GM18858 (cell line): ENCODE results near the gene DACH1.
"Not testable (repeated sequence)": the region's sequence is repeated elsewhere in the genome, so short reads cannot be mapped to it uniquely, and the experiment has no call there.

Experiments used
- ATAC-seq: cut with Tn5 transposase; IDR thresholded peaks from one replicate; pipeline ENCODE4 v1.9.1; 2021; ENCODE audit not compliant: unreplicated experiment

DACH1 gene

DNA sequence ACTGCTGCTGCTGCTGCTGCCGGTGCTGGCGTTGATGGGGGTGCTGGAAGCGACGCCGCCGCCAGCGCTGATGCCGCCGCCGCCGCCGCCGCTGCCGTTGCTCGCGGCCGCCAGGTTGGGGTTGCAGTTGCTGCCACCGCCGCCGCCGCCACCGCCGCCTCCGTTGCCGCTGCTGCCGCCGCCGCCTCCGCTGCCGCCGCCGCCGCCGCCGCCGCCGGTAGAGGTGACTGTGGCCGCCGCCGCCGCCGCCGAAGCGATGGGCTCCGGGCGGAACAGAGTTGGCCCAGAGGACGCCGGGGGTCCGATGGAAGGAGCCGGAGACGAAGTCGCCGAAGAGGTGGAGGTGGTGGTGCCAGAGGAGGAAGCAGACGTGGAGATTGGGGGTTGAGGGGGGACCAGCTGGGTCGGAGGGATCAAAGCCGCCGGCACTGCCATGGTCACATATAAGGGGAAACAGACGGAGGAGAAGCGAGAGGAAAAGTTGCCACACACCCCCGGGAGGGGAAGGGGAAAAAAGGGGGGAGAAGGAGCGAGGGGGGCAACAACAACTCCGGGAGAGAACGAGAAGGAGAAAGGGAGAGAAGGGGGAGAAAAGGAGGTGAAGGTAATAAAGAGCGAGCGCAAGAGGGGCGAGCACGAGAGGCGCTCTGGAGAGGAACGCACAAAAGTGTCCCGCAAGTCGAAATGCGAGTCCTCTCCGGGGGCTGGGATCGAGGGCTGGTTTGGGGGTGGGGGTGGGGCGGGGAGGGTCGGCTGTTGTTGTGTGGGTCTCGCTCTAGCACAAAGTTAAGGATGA lies 471 bp downstream of the DACH1 start:
- ATAC-seq: no peak

DNA sequence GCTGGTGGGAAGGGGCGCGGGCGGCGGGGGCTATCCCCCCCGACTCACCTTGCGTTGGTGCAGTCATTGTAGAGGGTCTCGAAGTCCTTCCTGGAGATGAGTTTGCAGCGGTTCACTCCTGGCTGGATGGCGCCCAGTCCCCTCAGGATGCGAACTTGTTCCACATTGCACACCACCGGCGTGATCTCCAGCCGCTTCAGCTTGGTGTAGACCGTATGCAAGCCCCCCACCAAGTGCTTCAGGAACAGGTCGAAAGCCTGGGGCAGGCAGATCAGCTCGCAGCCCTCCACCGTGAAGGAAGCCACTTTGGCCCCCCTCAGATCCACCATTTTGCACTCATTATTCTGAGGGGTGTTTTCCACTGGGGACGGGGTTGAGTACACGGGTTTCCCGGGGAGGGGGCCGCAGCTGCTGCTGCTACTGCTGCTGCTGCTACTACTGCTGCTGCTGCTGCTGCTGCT lies 1.1 kb downstream of the DACH1 start:
- no peak for ATAC-seq

DNA sequence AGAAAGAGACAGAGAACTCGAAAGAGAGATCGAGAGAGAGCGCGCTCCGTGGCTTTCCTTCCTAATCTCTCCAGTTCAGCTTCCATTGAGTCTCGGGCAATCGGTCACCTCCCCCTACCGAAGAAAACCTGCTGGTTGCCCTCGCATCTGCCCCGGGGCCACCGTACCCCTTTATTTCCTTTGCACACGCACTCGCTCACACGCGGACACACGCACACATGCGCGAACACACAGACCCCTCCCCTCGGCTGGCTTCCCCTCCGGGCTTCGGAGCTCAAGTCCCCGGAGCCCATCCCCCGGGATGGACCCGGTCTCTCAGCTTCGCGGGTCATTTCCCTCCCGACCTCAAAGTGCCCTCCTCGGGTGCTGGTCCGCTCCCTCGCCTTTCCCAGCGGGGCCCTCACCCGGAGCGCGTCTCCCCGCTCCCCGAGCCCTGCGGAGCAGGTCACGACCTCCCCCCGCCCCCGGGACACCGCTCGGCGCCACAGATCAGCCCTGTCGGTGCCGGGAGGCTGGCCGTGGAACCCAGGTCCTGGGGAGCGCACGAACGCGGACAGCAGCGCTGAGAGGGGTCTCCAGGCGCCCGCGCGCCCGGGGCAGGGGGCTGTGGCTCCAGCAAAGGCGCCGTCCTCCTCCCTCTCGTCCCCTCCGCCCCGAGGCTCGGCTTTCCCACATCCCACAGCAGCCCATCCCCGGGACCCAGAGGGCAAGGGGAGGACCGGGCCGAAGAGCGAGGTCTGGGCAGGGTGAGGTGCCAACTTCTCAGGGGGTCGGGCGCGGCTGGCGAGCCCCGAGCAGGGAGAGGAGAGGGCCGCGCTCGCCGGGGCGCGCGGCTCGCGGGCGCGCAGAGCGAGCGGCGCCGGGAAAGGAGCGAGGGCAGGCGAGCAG lies 1.8 kb downstream of the DACH1 start:
- ATAC-seq: no peak

DNA sequence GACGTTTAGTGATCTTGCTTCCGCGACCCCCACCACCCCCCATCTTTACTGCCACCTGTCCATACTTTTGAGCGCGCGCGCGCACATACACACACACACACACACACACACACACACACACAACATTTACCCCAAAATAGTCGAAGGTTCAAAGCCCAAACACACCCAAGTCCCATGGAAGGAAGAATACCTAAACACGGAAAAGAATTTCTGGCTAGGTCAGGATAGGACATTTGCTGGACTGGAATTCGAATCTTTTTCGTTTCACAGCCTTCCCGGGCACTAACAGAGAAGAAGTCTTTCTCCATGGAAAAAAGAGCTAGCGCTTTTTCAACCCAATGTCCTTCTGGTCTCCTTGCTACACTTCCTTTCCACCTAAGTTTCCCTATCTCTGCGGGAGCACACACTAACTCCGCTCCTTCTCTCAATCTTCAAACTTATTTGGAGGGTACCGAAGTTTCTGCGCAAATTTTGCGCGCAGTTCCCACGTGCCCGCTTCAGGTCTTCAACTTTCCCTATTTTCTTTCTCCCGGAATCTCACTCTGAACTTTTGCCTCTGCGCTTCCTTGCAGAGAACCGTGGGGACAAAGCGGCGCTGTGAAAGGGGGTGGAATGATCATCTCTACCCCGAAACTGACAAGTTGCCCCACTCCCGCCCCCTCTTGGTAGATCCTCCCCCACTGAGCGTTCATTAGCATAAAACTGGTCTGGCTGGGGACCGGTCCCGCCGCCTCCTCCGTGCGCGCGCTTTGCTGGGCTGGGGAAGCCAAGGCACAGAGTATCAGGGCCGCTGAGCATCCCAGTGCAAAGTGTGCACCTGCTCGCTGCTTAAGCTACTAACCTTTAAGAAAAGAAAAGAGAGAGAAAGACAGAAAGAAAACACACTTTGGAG lies 2.7 kb downstream of the DACH1 start:
- no peak for ATAC-seq

DNA sequence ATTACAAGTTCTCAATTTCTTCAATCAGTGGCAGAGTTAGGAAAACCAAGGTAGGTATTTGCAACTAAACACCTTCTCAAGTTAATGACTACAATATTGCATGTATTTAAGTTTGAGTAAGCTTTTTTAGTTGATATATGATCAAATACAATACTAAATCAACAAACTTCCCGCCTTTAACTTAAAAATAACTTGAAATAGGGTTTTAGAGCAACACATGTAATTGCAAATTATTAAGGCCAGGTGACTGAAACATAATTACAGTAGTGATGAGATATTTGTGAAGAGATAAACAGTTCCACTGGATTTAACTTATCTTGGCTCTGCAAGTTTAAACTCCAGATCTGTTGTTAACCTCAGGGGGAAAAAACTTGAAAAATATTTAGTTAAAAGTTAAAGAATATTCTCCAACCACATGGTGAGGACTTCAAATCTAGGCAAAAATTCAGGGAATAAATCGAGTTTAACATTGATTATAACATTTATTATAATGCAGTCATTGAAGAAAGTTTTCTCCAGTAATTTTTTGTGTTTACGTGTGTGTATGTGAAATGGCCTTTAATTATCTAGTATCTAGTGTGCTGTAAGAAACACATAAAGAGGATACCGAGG lies 3.6 kb downstream of the DACH1 start:
- ATAC-seq: no peak

DNA sequence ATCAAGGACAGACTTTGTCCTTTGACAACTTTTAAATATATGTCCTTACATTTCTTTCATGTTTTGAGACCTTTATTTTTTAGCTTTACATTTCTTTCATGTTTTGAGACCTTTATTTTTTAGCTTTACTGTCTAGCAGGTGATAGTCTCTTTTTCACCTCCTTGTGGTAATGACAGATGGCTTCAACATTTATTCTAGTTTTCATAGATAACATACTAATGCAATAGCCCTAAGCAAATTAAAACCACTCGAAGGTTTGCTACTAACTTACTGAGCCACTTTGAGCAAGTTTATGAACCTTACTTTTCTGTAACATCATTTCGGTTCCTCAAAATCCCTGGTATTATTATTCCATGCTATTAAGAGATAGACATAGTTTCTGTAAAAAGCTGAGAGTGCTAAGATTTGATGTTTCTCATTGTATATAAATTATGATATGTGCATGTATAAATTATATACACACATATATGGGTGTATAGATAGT lies 4.5 kb downstream of the DACH1 start:
- ATAC-seq: no peak

DNA sequence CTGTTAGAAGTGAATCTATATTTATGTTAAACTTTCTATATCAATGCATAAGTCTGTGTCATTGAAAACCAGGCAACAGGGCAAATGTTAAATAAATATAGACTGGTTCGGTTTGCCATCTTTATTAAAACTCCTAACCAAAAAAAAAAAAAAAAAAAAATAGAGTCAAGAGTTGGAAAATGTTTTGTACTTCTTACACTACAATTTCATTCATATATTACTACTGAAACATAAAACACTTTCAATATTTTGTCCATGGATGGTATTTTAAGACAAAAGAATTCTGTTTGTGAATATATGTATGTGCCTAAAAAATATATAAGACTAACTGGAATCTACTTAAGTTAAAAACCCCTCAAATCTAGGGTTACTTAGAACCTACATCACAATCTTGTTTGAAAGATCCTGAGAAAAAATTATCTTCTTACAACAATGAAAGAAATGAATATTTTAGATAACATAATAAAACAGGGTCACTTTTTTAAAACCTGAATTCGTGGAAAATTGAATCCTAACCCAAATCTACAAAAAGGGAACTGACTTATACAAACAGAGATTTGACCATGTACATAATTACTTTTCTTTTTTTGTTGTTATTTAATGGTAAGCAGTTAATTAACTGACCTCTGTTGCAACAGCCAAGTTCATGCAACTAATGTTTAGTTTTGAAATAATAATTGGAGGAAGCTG lies 5.1 kb downstream of the DACH1 start:
- ATAC-seq: no peak

DNA sequence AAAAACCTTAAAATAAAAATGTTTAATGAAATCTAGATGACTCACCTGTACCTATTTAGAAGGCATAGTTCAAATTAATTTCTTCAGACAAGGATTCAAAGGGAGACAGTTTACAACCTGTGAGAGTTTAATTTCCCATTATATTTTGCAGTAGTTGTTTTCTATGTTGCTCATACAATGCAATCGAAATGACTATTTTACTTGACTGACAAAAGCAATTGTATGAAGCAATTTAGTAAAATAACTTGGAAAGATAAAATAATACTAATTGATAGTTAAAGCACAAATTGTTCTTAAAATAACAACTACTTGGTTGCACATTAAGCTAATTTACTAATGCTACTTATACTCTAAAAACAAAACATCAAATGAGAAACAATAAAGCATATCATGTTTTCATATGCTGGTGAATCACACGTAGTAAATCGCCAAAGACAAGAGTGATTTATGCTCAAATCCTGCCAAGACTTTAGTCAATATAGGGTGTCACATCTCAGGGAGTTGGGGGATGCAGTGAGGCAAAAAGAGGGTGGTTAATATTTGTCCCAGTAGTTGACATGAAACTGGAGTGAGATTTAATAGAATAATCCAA lies 6.4 kb downstream of the DACH1 start:
- no peak for ATAC-seq

DNA sequence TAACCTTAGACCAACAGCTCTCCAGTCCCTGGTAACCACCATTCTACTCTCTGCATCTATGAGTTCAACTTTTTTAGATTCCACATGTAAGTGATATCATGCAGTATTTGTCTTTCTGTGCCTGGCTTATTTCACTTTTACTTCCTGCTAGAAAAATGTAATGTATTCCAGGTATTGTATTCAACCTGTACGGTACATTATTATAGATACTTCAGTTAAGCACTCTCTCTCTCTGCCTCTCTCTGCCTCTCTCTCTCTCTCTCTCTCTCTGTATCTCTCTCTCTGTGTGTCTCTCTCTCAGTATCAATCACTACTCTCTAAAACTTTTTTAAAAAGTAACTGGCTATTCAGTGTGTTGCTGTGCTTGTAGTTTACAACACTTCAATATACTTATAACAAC lies 8.4 kb downstream of the DACH1 start:
- ATAC-seq: no peak

DNA sequence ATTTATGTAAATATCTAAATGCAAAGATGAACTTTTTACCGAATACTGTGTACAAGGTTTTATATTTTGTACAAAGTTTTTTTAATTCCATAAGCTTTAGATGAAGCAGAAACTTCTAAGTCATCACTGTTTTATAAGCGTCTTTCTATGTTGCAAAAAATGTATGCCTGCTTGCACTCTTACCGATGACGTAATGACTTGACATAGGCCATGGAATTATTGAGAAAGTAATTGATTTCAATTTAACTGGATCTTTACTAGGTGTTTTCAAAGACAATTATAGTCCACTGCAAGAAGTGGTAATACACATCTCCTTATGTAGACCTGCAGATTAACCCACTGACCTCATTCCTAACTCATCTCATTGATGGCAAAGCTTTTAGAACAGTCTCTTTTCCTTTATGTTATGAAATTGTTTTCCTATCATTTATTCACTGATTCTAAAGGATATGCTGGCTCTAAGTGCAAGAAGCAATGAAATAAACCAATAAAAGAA lies 10.4 kb downstream of the DACH1 start:
- ATAC-seq: no peak

DNA sequence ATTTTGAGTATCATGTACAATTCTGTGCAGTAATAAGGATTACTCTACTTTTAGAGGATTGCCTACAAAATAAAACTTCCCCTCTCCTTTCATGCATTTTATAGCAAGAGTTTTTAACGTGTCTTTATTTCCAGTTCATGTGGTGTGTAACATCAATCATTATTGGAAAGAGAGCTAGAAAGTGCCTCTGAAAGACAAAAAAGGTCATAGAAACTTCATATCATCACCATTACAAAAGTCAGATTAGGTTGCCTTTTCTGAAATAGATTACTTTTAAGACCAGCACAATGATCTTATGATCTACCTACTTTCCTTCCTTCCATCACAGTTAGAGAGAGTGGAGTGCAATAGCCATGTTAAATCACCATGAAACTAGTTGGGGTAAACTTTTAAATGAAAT lies 12.6 kb downstream of the DACH1 start:
- no peak for ATAC-seq

DNA sequence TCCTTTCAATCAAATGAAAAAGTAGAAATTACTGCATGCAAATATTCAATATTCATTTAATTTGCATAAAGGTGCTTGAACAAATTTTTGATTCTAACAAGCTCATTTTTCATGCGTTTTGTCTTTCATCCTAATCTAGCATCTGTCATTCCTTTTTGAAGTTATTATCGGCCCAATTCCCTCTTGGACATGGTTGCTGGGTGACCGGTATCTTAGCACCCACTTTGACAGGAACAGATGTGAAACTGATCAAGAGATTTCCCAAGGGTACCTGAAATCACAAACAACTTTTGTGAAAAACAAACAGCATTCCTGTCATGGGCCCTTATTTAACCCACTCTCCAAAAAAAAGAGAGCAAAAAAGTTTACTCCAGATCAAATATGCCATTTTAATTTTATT lies 13.3 kb downstream of the DACH1 start:
- no peak for ATAC-seq

DNA sequence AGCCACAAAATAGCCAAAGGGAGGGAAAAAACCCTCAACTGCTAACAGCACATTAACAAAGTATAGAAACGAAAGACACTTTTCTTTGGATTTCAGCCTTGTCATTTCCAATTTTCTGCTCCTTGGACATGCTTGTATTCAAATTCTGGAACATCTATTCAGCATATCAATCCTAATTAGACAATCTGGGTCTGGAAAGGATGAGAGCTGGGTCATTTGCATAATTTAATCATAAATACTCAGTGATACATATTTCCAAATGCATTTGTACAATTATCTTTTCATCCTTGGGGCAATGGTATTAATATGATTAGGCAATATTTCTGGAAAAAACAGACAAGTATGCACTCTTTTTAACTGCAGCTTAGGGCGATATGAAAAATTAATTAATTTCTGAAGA lies 14.3 kb downstream of the DACH1 start:
- no peak for ATAC-seq

DNA sequence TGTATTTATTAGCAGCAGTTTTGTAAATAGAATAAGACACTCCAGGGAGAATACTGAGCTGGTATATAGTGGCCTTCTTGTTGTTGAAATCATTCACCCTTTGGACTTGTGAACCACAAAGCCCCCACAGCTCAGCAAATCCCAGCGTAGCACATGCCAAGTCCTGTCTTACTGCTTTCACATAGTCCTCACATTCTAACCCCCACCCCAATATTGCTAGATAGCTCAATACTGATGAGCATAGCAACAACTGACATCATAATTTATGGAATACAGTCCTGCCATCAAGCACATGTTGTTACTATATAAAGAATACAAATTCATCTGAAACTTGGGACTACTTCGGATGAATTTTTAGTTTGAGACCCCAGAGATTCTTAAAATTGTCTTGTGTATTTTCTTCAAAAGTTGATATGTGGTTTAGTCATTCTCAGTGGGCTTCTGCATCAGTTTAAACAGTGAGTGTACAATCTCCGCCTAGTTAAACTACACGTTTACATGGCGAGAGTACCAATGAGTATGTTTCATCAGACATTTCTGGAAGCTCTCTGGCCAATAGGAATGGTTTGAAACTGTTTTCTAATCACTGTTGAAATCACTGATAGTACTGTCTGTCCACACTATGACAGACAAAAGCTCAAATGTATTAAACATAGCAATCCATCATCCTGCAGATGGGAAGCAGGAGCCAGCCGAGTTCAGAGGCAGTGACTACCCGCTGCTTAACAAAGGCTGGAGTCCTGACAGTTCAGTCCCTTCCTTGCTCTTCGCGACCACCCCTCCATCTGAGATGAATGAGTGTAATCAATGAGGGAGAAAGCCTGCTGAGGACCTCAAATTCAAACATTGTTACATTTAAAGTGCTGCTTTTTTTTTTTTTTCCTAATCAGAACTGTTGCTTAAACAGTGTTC lies 15.2 kb downstream of the DACH1 start:
- no peak for ATAC-seq

DNA sequence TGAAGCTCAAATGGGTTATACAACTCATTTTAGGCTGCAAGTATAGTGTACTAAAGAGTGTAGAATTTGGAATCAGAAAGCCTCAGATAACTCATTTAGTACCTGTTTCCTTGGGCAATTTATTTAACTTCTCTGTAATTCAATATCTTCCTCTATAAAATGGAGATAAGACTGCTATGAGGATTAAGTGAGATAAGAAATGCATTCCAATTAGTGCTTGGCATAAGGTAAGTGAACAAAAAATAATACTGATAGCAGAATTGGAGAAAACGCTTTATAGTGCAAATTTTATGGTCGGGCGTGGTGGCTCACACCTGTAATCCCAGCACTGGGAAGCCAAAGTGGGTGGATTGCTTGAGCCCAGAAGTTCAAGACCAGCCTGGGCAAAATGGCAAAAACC lies 25.0 kb downstream of the DACH1 start:
- no peak for ATAC-seq

DNA sequence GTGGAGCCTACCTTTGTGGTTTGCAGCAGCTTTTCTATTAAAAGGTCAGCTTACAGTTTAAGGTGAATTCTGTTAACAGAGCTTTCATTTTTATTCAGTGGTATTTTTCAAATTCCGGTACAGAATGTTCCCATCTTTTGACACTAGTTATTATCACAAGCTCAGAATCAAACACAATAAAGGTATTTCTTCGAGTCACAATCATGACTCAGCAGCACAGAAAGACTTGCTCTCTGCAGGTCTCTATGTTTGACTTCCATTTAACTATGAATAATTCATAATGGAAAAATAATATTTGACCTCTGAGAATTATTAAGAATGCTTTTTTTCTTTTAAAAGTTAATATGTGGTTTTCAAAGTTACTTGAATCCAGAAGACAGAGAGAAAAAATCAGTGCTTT lies 28.2 kb downstream of the DACH1 start:
- ATAC-seq: no peak

DNA sequence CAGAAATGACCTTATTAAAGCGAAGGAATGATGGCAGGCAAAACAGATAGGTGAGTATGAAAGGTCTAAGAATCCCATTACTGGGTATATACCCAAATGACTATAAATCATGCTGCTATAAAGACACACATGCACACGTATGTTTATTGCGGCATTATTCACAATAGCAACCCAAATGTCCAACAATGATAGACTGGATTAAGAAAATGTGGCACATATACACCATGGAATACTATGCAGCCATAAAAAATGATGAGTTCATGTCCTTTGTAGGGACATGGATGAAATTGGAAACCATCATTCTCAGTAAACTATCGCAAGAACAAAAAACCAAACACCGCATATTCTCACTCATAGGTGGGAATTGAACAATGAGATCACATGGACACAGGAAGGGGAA lies 29.4 kb downstream of the DACH1 start:
- ATAC-seq: not testable (repeated sequence)

DNA sequence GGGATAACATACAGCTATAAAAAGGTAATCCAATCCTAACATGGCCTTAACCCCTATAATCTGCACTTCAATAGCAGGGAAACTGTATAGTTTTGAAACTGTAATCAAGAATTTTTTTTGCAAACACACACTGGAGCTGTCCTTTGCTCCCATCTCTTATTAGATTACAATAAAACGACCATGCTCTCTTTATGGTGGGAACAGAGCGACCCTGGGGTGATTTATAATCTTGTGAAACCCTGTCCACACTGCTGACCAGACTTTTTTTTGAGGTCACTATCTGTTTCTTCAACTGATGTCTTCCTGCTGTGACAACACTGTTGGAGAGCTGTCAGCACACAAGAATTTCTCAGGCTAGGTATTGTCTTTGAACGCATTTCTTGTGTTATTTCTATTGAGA lies 35.3 kb downstream of the DACH1 start:
- ATAC-seq: no peak
